ENCODE data around the gene NCR3LG1.
A peak's percentile ranks its signal among the peaks of the same experiment; 100 is the strongest.
"Not testable (repeated sequence)": the region's sequence is repeated elsewhere in the genome, so short reads cannot be mapped to it uniquely, and the experiment has no call there.

The NCR3LG1 gene

GRCh38 chr11:17410606-17411379, 59.2 kb downstream of the NCR3LG1 start:
- DNase-seq = no peak

GRCh38 chr11:17411418-17411817, 59.8 kb downstream of the NCR3LG1 start:
- DNase-seq = no peak

- no peak for DNase-seq
These were observed 61.0 kb downstream of the NCR3LG1 start for GRCh38 chr11:17412488-17413180.

GRCh38 chr11:17413414-17414316, 62.1 kb downstream of the NCR3LG1 start:
- no peak for DNase-seq

GRCh38 chr11:17414317-17414737, 62.7 kb downstream of the NCR3LG1 start:
- no peak for DNase-seq

- DNase-seq = no peak
These were observed 63.4 kb downstream of the NCR3LG1 start for GRCh38 chr11:17414992-17415391.

GRCh38 chr11:17415523-17416104, 64.0 kb downstream of the NCR3LG1 start:
- no peak for DNase-seq

- DNase-seq = no peak
These were observed 64.9 kb downstream of the NCR3LG1 start for GRCh38 chr11:17416492-17416891.

- DNase-seq = no peak
These were observed 67.0 kb downstream of the NCR3LG1 start for GRCh38 chr11:17418444-17419081.

- no peak for DNase-seq
These were observed 70.2 kb downstream of the NCR3LG1 start for GRCh38 chr11:17421781-17422180.

GRCh38 chr11:17423533-17424310, 72.1 kb downstream of the NCR3LG1 start:
- peak in 2 of 51 donors; percentile 2 to 33 for DNase-seq

GRCh38 chr11:17426233-17426632, 74.6 kb downstream of the NCR3LG1 start:
- DNase-seq = not testable (repeated sequence)

All from hypothalamus (tissue), 51 donors.